Lower leg skin (tissue), 3 donors: ENCODE measurements around the gene NIPBL.

Experiments
- POLR2A ChIP-seq, 2 donors: fragments of 450-650 bp; IDR thresholded peaks; one replicate each; pipeline ENCODE4 v1.6.1; 2016 to 2017; ENCODE audit warnings: antibody characterized with exemption in 2 of 2, mild to moderate bottlenecking in 1 of 2, moderate library complexity in 1 of 2
- TF ChIP-seq, protein P1 (sequence below), 3 donors: fragments of 450-650 bp; IDR thresholded peaks; one replicate each; pipeline ENCODE4 v1.5.1; 2016; ENCODE audit warnings: antibody characterized with exemption in 3 of 3, mild to moderate bottlenecking in 3 of 3, moderate library complexity in 2 of 3

DNA sequence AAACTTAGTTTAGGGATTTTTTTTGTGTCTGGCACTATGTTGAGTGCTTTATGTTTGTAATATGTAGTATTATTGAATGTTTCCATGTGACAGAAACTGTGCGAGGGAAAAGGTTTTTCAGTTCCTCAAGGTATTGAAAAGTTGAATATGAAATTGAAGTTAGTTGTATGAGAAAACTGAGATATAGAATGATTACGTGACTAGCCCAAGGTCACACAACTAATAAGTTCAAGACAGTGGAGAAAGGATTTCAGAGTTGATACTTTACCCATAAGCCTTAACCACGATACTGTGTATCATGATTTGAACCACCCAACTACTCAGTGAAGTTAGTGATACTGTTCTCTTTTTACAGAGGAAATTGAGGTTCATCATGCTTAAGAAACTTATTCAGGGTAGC is 5.7 kb downstream of the NIPBL start:
- TF ChIP-seq, protein P1, sequence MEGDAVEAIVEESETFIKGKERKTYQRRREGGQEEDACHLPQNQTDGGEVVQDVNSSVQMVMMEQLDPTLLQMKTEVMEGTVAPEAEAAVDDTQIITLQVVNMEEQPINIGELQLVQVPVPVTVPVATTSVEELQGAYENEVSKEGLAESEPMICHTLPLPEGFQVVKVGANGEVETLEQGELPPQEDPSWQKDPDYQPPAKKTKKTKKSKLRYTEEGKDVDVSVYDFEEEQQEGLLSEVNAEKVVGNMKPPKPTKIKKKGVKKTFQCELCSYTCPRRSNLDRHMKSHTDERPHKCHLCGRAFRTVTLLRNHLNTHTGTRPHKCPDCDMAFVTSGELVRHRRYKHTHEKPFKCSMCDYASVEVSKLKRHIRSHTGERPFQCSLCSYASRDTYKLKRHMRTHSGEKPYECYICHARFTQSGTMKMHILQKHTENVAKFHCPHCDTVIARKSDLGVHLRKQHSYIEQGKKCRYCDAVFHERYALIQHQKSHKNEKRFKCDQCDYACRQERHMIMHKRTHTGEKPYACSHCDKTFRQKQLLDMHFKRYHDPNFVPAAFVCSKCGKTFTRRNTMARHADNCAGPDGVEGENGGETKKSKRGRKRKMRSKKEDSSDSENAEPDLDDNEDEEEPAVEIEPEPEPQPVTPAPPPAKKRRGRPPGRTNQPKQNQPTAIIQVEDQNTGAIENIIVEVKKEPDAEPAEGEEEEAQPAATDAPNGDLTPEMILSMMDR (IDR thresholded peaks at IDR 0.05) = no peak
- TF ChIP-seq POLR2A (IDR thresholded peaks at IDR 0.05) = no peak
